ENCODE results near the gene EBI3. TPM values are rescaled to one million over a fixed set of nuclear protein-coding genes. Genes with fewer than 3 reads are reported as not detected.

Gene EBI3
- total RNA-seq, 1 experiment from 2014 or later = 1.2 TPM

DNA sequence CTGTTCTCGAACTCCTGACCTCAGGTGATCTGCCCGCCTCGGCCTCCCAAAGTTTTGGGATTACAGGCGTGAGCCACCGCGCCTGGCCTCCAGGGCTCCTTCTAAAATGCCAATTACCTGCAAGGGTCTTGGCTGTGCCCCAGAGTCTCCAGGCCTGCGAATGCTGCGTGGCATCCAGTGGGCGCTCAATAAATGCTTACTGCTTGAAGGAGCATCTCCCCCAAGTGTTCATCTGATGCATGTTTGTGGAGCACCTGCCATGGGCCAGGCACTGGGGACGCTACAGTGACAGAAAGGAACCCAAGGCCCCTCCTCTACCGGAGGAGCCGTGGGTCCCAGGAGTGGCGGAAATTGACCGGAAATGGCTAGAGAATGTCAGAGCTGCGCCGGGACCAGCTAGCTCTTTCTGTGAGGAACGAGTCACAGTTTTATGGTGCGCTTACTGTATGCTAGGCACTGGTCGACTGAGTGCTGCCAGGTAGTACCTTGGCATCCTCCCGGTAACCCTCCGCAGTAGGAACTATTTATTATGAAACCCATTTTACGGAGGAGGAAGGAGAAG lies 32.7 kb upstream of the EBI3 start:
- Mint-ChIP-seq H3K27me3 (ENCODE audit: unreplicated experiment) (peaks cover 84% of the 10 kb centered on the region), H3K9me3 (ENCODE audit: low read depth, unreplicated experiment) (peaks cover 7% of the 10 kb centered on the region), H3K27ac (ENCODE audit: unreplicated experiment) (no peak overlapping the region), H3K4me1 (ENCODE audit: low read depth, unreplicated experiment) (peaks cover 12% of the 10 kb centered on the region), H3K4me3 (ENCODE audit: low read depth, unreplicated experiment) (peak overlapping the region; percentile 52), H3K36me3 (ENCODE audit: insufficient read depth, unreplicated experiment) (peaks cover 10% of the 10 kb centered on the region)
- TF ChIP-seq, protein P1, sequence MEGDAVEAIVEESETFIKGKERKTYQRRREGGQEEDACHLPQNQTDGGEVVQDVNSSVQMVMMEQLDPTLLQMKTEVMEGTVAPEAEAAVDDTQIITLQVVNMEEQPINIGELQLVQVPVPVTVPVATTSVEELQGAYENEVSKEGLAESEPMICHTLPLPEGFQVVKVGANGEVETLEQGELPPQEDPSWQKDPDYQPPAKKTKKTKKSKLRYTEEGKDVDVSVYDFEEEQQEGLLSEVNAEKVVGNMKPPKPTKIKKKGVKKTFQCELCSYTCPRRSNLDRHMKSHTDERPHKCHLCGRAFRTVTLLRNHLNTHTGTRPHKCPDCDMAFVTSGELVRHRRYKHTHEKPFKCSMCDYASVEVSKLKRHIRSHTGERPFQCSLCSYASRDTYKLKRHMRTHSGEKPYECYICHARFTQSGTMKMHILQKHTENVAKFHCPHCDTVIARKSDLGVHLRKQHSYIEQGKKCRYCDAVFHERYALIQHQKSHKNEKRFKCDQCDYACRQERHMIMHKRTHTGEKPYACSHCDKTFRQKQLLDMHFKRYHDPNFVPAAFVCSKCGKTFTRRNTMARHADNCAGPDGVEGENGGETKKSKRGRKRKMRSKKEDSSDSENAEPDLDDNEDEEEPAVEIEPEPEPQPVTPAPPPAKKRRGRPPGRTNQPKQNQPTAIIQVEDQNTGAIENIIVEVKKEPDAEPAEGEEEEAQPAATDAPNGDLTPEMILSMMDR (IDR thresholded peaks at IDR 0.05; ENCODE audit: unreplicated experiment) = no peak
- no peak for DNase-seq
- intact Hi-C loops (cut with micrococcal nuclease; ENCODE audit: unreplicated experiment) = no loop called here
- CTCF ChIA-PET = no interaction called here
- BruUV-seq (replicated peaks) = no TSS peak

DNA sequence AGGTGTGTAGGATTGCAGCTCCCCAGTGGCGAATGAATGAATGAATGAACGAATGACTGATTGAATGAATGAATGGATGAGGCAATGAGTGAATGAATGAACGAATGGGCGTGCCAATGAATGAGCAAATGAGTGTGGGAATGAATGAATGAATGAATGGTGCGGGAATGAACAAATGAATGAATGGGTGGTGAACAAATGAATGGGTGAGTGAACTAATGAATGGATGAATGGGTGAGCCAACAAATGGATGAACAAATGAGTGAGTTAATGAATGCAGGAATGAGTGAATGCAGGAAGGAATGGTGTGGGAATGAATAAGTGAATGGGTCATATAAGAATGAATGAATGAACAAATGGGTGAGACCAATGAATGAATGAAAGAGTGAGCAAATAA lies 32.1 kb upstream of the EBI3 start:
- H3K27ac Mint-ChIP-seq (ENCODE audit: unreplicated experiment) = peak overlapping the region; percentile 72
- H3K36me3 Mint-ChIP-seq (ENCODE audit: insufficient read depth, unreplicated experiment) = peaks cover 10% of the 10 kb centered on the region
- TF ChIP-seq, protein P1 (IDR thresholded peaks at IDR 0.05; ENCODE audit: unreplicated experiment) = no peak
- H3K4me3 Mint-ChIP-seq (ENCODE audit: low read depth, unreplicated experiment) = peak overlapping the region; percentile 52
- CTCF ChIA-PET = no interaction called here
- BruUV-seq (replicated peaks) = no TSS peak
- intact Hi-C loops (cut with micrococcal nuclease; ENCODE audit: unreplicated experiment) = no loop called here
- DNase-seq = no peak
- peaks cover 12% of the 10 kb centered on the region for H3K4me1 Mint-ChIP-seq (ENCODE audit: low read depth, unreplicated experiment)
- peaks cover 7% of the 10 kb centered on the region for H3K9me3 Mint-ChIP-seq (ENCODE audit: low read depth, unreplicated experiment)
- H3K27me3 Mint-ChIP-seq (ENCODE audit: unreplicated experiment) = peaks cover 90% of the 10 kb centered on the region

DNA sequence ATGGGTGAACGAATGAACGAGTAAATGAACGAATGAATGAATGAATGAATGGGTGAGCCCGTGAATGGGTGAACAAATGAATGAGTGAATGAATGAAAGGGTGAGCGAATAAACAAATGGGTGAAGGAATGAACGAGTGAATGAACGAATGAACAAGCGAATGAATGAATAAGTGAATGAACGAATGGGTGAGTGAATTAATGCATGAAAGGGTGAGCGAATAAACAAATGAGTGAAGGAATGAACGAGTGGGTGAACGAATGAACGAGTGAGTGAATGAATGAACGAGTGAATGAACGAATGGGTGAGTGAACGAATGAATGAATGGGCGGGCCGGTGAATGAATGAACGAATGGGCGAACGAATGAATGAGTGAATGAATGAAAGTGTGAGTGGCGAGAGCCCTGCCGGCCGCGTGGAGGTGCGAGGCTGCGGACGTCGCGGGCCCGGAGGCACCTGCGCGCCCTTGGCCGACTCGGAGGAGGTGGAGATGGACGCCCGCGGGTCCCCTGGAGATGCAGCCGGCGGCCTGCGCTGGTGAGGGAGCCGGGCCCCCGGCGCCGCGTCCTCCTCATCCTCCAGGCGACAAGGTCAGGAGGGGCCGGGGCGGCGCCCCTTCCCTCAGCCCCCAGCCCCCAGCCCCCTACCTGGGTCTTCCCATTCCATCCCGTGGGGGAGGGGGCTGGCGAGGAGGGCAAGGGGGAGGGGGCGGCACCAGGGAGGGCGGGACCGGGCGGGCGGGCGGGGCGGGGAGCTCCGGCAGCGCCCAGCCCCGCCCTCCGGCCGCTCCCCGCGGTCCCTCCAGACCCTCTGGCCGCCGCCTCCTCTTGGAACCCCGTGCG lies 31.5 kb upstream of the EBI3 start:
- BruUV-seq (replicated peaks) = no TSS peak
- Mint-ChIP-seq H3K4me1 (ENCODE audit: low read depth, unreplicated experiment) (peaks cover 12% of the 10 kb centered on the region), H3K4me3 (ENCODE audit: low read depth, unreplicated experiment) (peak overlapping the region; percentile 52), H3K9me3 (ENCODE audit: low read depth, unreplicated experiment) (peaks cover 7% of the 10 kb centered on the region), H3K27me3 (ENCODE audit: unreplicated experiment) (peaks cover 92% of the 10 kb centered on the region), H3K27ac (ENCODE audit: unreplicated experiment) (peak overlapping the region; percentile 72), H3K36me3 (ENCODE audit: insufficient read depth, unreplicated experiment) (peaks cover 10% of the 10 kb centered on the region)
- TF ChIP-seq, protein P1 (IDR thresholded peaks at IDR 0.05; ENCODE audit: unreplicated experiment) = no peak
- intact Hi-C loops (cut with micrococcal nuclease; ENCODE audit: unreplicated experiment) = no loop called here
- CTCF ChIA-PET = no interaction called here
- DNase-seq = no peak

GRCh38 chr19:4198467-4199126 lies 30.7 kb upstream of the EBI3 start:
- Mint-ChIP-seq H3K27me3 (ENCODE audit: unreplicated experiment) (peaks cover 84% of the 10 kb centered on the region), H3K27ac (ENCODE audit: unreplicated experiment) (peak overlapping the region; percentile 6), H3K4me3 (ENCODE audit: low read depth, unreplicated experiment) (no peak overlapping the region), H3K9me3 (ENCODE audit: low read depth, unreplicated experiment) (peaks cover 7% of the 10 kb centered on the region), H3K36me3 (ENCODE audit: insufficient read depth, unreplicated experiment) (peaks cover 10% of the 10 kb centered on the region), H3K4me1 (ENCODE audit: low read depth, unreplicated experiment) (peaks cover 12% of the 10 kb centered on the region)
- TF ChIP-seq, protein P1 (IDR thresholded peaks at IDR 0.05; ENCODE audit: unreplicated experiment) = no peak
- no TSS peak for BruUV-seq (replicated peaks)
- no peak for DNase-seq
- CTCF ChIA-PET = no interaction called here
- intact Hi-C loops (cut with micrococcal nuclease; ENCODE audit: unreplicated experiment) = no loop called here
